GM12864 (cell line): ENCODE measurements around the gene ATRN.
"Not testable (repeated sequence)": the region's sequence is repeated elsewhere in the genome, so short reads cannot be mapped to it uniquely, and the experiment has no call there.

Source experiments
- DNase-seq: peaks from one replicate; pipeline ENCODE4 v3.0.0-alpha.2; 2011; ENCODE audit warnings: low read depth
- H3K4me3 ChIP-seq: 2 replicates; pipeline ENCODE4 v1.5.1; 2011; ENCODE audit warnings: mild to moderate bottlenecking, low read depth, low read length, control low read depth
- CTCF ChIP-seq: IDR thresholded peaks from 2 replicates; pipeline ENCODE4 v1.5.1; 2011; ENCODE audit warnings: low read depth, mild to moderate bottlenecking, moderate library complexity, low read length, control low read depth, inconsistent platforms; ENCODE audit errors: missing control alignments

ATRN gene

DNA sequence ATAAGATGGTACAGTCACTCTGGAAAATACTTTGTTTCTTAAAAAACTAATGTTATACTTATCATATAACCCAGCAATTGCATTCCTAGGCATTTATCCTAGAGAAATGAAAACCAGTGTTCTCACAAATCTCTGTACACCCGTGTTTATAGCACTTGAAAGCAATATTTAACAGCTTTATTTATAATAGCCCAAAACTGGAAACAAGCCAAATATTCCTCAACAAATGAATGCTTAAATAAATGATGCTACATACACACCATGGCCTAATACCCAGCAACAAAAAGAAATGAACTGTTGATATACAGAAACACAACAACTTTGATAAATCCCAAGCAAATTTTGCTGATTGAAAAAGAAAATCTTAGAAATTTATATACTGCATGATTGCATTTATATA is 141.1 kb downstream of the ATRN start:
- DNase-seq: no peak
- TF ChIP-seq CTCF: no peak
- H3K4me3 ChIP-seq: no peak overlapping the region

DNA sequence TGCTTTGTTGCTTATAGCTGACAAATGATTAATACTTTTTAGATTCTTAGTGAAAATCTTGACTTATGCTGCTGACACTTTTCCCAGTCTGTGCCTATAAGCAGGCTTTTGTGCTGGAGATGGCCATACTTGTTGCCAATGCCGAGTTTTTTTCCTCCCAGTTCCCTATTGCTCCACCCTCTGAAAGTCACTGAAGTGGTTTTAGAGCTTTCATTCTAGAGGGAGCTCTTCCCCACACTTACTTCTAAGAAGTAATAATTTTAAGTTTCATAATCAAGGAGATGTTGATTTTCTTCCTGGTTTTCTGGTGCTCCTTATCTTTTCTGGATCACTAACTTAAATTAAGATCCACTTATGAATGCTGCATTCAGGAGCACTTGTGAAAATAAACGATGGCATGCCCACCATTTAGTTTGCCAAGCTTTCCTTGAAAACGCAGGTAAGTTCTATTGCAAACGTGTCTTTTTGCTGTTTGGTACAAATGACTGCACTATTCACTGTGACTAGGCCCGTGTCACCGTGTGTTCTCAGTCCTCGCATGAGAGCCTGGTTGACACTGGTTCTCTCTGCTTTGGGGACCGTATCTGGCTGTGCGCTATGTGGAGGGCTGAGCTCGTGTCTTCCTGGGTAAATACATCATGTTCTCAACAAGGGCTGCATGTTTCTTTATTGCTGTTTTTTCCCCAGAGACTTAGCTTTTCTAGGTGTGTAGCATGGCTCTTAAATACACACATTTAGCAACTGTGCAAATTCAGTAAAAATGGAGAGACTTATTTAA is 142.2 kb downstream of the ATRN start:
- no peak overlapping the region for H3K4me3 ChIP-seq
- no peak for DNase-seq
- TF ChIP-seq CTCF: no peak

DNA sequence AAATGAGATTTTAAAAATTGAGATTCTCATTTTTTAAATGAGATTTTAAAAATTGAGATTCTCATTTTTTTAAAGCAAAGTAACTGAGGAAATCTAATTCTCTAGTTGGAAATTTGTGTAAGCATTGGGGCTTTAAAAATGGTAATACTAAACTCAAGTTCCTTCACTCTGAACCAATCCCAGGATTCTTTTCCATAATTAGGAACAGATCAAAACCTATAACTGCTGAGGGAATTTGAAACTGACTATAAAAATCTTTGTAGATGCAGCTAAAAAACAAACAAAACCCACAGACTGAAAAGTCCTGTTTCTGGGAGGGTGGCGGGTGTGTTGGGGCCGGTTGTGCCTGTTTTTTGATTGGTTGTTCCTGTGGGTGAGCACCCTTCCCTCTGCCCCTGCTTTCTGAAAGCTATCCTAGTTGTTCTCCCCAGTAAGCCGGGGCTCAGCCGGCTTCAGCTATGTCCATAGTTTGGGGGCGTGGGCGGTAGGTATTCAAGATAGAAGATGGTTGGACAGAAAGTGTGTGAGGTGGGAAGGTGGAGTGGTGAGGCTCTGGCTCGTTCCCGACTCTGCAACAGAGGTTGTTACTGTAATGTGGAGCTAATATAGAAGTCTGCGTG is 143.1 kb downstream of the ATRN start:
- no peak overlapping the region for H3K4me3 ChIP-seq
- TF ChIP-seq CTCF: no peak
- no peak for DNase-seq

DNA sequence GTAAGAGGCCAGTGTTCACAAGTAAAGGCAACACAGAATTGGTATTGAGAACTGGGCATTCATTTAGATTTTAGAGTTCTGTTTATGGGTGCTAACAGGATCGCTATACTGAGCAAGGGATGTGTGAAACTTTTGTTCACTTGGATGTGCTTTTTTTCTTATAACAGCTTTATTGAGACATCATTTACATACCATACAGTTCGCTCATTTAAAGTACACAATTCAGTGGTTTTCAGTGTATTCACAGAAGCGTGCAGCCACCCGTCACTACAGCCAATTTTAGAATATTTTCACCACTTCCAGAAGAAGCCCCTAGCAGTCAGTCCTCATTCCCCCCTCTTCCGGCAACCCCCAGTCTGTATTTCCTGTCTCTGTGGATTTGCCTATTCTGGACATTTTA is 143.6 kb downstream of the ATRN start:
- TF ChIP-seq CTCF: no peak
- no peak for DNase-seq
- H3K4me3 ChIP-seq: no peak overlapping the region

DNA sequence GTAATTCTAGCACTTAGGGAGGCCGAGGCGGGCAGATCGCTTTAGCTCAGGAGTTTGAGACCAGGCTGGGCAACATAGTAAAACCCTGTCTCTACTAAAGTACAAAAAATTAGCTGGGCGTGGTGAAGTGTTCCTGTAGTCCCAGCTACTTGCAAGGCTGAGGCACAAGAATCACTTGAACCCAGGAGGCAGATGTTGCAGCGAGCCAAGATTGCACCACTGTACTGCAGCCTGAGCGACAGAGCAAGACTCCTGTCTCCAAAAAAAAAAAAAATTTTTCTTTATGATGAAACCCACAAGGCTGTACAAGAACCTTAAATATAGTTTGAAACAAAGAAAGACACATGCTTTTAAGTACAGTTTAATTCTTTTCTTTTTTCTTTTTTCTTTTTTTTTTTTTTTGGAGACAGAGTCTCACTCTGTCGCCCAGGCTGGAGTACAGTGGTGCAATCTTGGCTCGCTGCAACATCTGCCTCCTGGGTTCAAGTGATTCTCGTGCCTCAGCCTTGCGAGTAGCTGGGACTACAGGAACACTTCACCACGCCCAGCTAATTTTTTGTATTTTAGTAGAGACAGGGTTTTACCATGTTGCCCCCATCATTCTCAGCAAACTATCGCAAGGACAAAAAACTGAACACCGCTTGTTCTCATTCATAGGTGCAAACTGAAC is 144.5 kb downstream of the ATRN start:
- DNase-seq, H3K4me3 ChIP-seq: not testable (repeated sequence)

GRCh38 chr20:3616250-3616649 is 145.4 kb downstream of the ATRN start:
- TF ChIP-seq CTCF: no peak
- no peak overlapping the region for H3K4me3 ChIP-seq
- DNase-seq: no peak

GRCh38 chr20:3621111-3621510 is 150.3 kb downstream of the ATRN start:
- H3K4me3 ChIP-seq: no peak overlapping the region
- no peak for DNase-seq
- no peak for TF ChIP-seq CTCF
